ENCODE measurements around the gene TMEM134.

DNA sequence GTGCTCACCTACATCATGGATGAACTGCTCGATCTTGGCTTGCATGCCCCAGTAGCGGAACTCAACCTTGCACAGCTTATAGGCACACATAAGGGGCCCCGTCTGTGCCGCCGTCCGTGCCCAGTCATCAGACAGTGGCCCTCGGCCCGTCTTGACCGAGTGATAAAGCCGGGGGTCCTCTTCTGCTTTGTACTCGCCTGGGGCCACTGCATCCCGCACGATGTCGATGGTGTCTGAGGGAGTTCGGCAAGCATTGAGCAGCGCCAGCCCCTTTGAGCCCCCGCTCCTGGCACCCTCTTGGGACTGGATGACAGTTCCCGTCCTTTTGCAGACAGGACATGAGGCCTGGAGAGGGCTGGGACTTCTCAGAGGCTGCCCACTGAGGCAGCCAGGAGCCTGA, 32.8 kb upstream of the TMEM134 start:
- TF ChIP-seq EZH2 (IDR thresholded peaks at IDR 0.05; ENCODE audit: insufficient read depth, poor library complexity, severe bottlenecking) (no peak), EZH2phosphoT487 (IDR thresholded peaks at IDR 0.05; ENCODE audit: insufficient read depth, low read depth) (no peak)

Measured in GM23248 (cell line).